NCI-H128 (cell line): ENCODE measurements around the gene HSPG2.
"Not testable (repeated sequence)": the region's sequence is repeated elsewhere in the genome, so short reads cannot be mapped to it uniquely, and the experiment has no call there.

Experiments
- DNase-seq: peaks from one replicate; lab custom pipeline; 2025; ENCODE audit not compliant: unreplicated experiment; lab: John Stamatoyannopoulos, UW

Gene HSPG2

GRCh38 chr1:21914880-21915640 is 22.1 kb downstream of the HSPG2 start:
- no peak for DNase-seq

DNA sequence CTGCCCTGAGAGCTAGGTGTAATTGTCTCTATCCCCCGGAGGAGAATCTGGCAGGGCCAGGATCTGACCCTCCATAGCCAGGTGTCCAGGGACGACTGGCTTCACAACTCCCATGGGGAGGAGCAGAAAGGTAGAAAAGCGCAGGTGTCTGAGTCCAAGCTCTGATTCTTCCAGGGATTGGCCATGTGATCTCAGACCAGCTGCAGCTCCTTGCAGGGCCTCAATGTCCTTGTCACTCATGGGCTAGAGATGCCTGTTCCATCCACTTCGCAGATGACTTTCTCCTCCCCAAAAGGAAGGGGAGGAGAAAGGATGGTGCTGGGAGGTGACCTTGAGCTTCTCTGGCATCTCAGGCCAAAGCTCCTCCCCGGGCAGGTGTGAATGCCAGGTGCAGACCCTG is 22.7 kb downstream of the HSPG2 start:
- DNase-seq: no peak

GRCh38 chr1:21913763-21914162 is 23.3 kb downstream of the HSPG2 start:
- no peak for DNase-seq

DNA sequence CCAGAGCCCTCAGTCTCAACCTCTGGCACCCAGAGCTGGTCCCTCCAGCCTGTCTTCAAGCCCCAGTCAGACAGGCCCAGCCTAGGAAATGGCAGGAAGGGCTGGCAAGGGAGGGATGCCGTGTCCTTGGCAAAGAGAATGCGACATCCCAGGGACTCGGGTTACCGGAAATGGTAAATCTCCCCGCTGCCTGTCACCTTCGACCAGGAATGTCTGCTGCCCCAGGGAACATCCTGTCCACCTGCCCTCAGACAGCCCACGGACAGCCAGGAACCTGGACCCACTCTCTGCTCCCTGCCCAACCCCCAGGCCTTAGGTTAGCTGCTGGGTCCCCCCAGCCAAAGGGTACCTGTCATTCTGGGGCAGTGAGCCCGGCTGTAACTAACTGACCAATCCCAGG is 23.9 kb downstream of the HSPG2 start:
- no peak for DNase-seq

DNA sequence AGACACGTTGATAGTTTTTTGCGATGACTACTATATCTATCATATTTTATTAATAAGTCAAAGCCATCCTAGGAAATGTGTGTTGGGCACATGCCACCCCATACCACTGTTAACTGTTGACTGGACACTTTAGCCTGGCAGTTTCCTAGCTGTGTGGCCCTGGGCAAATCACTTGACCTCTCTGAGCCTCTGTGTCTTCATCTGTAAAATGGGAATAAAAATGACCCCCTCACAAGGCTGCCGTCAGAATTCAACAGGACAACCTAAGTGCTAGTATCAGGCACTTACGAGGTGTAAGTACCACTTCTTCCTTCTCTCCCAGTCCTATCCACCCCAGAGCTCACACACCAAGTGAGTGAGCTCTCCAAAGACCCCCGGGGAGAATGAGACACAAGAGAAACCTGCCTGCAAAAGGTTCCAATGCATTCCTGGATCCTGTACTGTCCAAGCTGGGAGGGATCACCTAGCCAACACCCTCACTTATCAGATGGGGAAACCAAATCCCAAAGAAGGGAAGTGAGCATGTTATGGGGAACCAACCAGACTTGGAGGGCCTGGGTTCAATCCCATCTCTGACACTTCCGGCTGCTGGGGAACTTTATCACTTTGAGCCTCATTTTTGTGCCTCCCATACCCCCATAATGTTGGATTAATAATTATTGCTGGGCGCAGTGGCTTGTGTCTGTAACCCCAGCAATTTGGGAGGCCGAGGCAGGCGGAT is 24.9 kb downstream of the HSPG2 start:
- no peak for DNase-seq

- no peak for DNase-seq
Observed at GRCh38 chr1:21911205-21912001, 25.7 kb downstream of the HSPG2 start.

- no peak for DNase-seq
Observed at GRCh38 chr1:21910558-21911204, 26.4 kb downstream of the HSPG2 start.

GRCh38 chr1:21909787-21910503 is 27.2 kb downstream of the HSPG2 start:
- DNase-seq: no peak

GRCh38 chr1:21909286-21909759 is 27.8 kb downstream of the HSPG2 start:
- no peak for DNase-seq

DNA sequence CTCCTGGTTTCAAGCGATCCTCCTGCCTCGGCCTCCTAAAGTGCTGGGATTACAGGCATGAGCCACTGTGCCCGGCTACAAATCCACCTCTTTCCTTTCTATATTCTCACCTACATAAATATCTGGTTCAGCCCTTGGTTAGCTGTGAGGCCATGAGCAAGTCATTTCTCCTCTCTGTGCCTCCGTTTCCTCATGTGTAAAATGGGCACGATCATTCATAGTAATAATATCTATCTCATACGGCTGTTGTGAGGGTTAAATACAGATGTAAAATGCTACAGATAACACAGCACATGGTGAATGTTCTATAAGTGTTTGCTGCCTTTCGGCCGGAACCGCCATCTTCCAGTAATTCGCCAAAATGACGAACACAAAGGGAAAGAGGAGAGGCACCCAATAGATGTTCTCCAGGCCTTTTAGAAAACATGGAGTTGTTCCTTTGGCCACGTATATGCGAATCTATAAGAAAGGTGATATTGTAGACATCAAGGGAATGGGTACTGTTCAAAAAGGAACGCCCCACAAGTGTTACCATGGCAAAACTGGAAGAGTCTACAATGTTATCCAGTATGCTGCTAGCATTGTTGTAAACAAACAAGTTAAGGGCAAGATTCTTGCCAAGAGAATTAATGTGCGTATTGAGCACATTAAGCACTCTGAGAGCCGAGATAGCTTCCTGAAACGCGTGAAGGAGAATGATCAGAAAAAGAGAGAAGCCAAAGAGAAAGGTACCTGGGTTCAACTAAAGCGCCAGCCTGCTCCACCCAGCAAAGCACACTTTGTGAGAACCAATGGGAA is 29.2 kb downstream of the HSPG2 start:
- not testable (repeated sequence) for DNase-seq

DNA sequence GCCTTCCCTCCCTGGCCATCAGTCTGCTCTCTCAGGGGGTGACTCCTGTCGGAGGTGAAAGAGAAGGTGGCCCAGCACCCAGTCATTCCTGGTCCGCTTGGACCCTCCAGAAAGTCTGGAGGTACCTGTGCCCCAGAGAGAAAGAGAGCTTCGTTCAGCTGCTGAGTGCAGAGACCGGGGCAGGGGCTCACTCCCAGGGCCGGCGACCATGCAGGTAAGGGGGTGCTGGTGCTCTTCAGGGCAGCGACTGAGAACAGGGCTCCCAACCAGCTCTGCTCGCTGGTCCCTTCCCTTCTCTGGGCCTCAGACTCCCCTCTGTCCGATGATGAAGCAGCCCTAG is 30.1 kb downstream of the HSPG2 start:
- no peak for DNase-seq

DNA sequence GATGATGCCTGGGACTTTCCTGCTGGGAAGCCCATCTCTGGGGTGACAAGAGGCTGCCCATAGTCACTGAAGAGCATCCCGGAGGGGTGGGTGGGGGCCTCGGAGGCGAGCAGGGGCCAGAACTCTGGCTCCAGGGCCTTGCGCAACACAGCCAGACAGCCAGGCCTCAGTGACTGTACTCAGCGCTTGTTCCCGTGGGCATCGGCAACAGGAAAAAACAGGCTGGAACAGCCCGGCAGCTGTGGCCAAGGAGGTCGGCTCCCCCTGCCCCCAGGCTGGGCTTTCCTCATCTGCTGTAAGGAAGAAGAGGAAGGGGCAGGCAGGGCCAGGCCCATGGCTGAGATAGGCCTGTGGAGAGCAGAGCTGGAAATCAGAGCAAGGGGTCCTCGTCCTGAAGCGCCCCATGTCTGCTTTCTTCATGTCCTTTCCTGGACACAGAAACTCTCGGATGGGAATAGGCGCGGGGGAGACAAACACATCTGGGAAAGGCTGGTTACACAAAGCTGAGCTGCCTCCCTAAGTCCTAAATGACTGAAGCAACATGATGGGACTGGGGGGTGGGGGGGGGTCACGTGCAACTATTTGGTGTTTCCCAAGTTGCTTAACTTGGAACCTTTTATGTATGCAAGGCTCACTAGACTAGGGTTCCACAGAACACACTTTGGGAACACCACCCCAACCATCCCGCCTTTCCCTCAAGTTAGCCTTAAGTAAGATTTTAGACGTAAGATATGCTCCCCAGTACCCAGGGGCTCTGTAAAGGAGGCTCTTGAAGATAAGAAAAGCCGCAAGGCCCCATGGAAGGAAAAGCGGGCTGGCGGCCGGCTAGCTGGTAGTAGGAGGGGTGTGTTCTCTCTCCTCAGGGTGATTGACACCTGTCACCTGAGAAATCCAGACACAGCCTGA is 30.7 kb downstream of the HSPG2 start:
- DNase-seq: no peak

DNA sequence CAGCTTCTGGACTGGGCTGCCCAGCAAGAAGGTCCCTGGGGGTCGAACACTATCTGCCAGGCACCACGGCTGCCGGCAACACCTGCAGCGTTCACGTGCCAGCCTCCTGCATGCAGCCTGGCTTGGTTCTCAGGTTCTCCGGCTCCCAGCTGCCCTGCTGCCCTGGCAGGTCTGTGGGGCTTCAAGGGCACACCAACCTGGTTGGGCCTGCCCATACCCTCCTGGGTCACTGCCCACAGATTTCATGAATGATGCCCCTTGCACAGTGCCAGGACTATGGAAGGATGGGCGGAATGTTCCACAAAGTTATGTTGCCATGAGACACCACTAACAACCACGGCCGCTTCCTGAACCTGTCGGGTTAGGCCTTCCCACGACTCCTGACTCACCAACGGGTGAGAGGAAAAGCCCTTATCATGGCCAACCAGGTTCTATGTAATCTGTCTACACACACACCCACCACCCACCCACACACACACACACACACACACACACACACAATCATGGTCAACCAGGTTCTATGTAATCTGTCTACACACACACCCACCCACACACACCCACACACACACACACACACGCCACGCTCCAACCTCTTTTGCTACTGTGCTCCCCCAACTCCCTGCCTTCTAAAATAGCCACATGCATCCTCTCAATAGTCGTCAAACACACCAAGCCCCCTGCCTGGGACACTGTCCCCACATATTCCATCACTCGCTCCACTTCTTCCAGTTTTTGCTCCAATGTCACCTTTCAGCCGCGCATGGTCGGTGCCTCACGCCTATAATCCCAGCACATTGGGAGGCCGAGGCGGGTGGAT is 32.2 kb downstream of the HSPG2 start:
- no peak for DNase-seq

GRCh38 chr1:21904454-21904703 is 32.7 kb downstream of the HSPG2 start:
- no peak for DNase-seq

- DNase-seq: no peak
Observed at GRCh38 chr1:21903638-21904453, 33.3 kb downstream of the HSPG2 start.

DNA sequence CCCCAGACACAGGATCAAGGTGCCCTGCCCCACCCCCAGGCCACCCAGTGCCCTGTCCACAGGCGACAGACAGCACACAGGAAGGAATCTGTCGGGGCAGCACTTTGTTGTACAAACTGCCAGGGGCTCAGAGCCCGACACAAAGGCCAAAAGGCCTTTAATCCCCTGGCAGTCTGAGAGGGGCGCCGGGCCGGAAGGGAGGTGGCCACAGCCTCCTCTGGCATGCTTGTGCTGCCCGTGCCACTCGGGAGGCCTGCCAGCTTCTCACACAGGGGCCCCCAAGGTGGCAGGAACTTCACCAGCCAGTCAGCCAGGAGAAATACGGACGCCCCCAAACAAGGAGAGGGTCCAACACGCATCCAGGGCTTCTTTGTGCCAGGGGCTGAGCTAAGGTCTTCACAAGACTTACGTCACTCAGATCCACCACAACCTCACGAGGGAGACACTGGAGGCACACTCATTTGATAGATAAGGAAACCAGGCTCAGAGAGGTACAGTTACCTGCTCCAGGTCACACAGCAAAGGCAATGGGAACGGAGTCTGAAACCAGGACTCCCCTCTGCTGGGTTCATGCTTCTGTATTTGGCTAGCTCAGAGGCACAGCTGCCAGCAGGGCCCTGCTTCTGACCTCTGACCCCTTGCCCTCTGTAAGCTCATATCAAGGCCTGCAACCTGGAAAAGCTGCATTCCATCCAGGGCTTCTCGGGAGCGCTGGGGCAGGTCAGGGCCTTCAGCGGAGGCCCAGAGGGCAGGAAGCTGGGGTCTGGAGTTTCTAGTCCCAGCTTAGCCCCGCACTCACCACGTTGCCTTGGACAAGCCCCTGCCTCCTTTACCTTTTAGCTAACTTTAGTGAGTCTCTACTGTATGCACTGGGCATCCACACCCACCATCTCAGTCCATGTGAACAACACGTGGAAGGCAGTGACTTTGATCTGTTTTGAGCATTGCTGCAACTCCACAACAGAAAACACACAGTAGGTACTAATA is 34.8 kb downstream of the HSPG2 start:
- no peak for DNase-seq
